Neural progenitor cell (in vitro differentiated cells): Measurements from ENCODE around the gene TMEM131L. TPM values are rescaled to one million over a fixed set of nuclear protein-coding genes. Genes with fewer than 3 reads are reported as not detected.

Experiments
- DNase-seq: peaks from one replicate; pipeline ENCODE4 v3.0.0-alpha.2; 2016; ENCODE audit warnings: low spot score
- H2AFZ ChIP-seq: fragments of 200-600 bp; sonication (generic); replicated peaks from 2 replicates; pipeline ENCODE4 v1.6.1; 2016; ENCODE audit warnings: antibody characterized with exemption
- H3F3A ChIP-seq: fragments of 200-600 bp; sonication (generic); 2 replicates; pipeline ENCODE4 v1.6.1; 2016; ENCODE audit warnings: antibody characterized with exemption, low read depth
- H3K27ac ChIP-seq: fragments of 200-600 bp; sonication (generic); 2 replicates; pipeline ENCODE4 v1.5.1; 2016; ENCODE audit warnings: mild to moderate bottlenecking
- H3K27me3 ChIP-seq: fragments of 200-600 bp; sonication (generic); 2 replicates; pipeline ENCODE4 v1.6.1; 2016; ENCODE audit warnings: mild to moderate bottlenecking, moderate library complexity
- H3K36me3 ChIP-seq: fragments of 200-600 bp; sonication (generic); 2 replicates; pipeline ENCODE4 v1.5.1; 2016
- H3K4me1 ChIP-seq: fragments of 200-600 bp; sonication (generic); 2 replicates; pipeline ENCODE4 v1.6.1; 2016; ENCODE audit warnings: mixed run types
- H3K4me2 ChIP-seq: fragments of 200-600 bp; sonication (generic); 2 replicates; pipeline ENCODE4 v1.6.1; 2016
- H3K4me3 ChIP-seq: fragments of 200-600 bp; sonication (generic); 2 replicates; pipeline ENCODE4 v1.5.1; 2016
- H3K79me2 ChIP-seq: fragments of 200-600 bp; sonication (generic); 2 replicates; pipeline ENCODE4 v1.6.1; 2016; ENCODE audit warnings: low read depth
- H3K9ac ChIP-seq: fragments of 200-600 bp; sonication (generic); 2 replicates; pipeline ENCODE4 v1.6.1; 2016
- H3K9me3 ChIP-seq: fragments of 200-600 bp; sonication (generic); 2 replicates; pipeline ENCODE4 v1.5.1; 2016; ENCODE audit warnings: low read depth
- H4K20me1 ChIP-seq: fragments of 200-600 bp; sonication (generic); 2 replicates; pipeline ENCODE4 v1.6.1; 2016; ENCODE audit warnings: low read depth
- H3K27ac Mint-ChIP-seq: 3 replicates; pipeline ENCODE4 v1.8.0; 2021; ENCODE audit warnings: mixed read lengths
- H3K27me3 Mint-ChIP-seq: 2 replicates; pipeline ENCODE4 v1.8.0; 2022; ENCODE audit warnings: low read depth, mild to moderate bottlenecking, inconsistent platforms, moderate library complexity, mixed read lengths; ENCODE audit not compliant: insufficient read depth
- H3K36me3 Mint-ChIP-seq: 3 replicates; pipeline ENCODE4 v1.8.0; 2021; ENCODE audit warnings: mixed read lengths
- H3K4me1 Mint-ChIP-seq: 3 replicates; pipeline ENCODE4 v1.8.0; 2021; ENCODE audit warnings: mixed read lengths
- H3K4me3 Mint-ChIP-seq: 3 replicates; pipeline ENCODE4 v1.8.0; 2021; ENCODE audit warnings: mild to moderate bottlenecking, moderate library complexity, mixed read lengths
- H3K9me3 Mint-ChIP-seq: 3 replicates; pipeline ENCODE4 v1.8.0; 2020; ENCODE audit warnings: mixed read lengths
- CTCF ChIP-seq: fragments of 200-600 bp; sonication (generic); IDR thresholded peaks from 2 replicates; pipeline ENCODE4 v1.5.1; 2017; ENCODE audit warnings: antibody characterized with exemption, mild to moderate bottlenecking
- EZH2 ChIP-seq: fragments of 200-600 bp; sonication (generic); IDR thresholded peaks from 2 replicates; pipeline ENCODE4 v1.6.1; 2017; ENCODE audit warnings: antibody characterized with exemption, mild to moderate bottlenecking, moderate library complexity
- EZH2phosphoT487 ChIP-seq: fragments of 200-600 bp; sonication (generic); IDR thresholded peaks from 2 replicates; pipeline ENCODE4 v1.6.1; 2017; ENCODE audit warnings: antibody characterized with exemption
- total RNA-seq: library from RNA; depleted of rRNA; stranded (reverse); fragments of >200 nt; gene quantifications from 2 replicates; pipeline ENCODE4 v1.2.3, GENCODE V29; 2015; ENCODE audit warnings: low replicate concordance

Gene TMEM131L
- total RNA-seq, 1 donor from 2014 or later: 14.8 TPM

- TF ChIP-seq EZH2phosphoT487 (no peak), EZH2 (no peak)
- H3K9ac ChIP-seq: no peak overlapping the region
- H3K79me2 ChIP-seq: no peaks in the 10 kb centered on the region
- Mint-ChIP-seq H3K36me3 (peaks cover 25% of the 10 kb centered on the region), H3K9me3 (no peaks in the 10 kb centered on the region), H3K4me3 (no peak overlapping the region), H3K27me3 (no peaks in the 10 kb centered on the region), H3K27ac (peak overlapping the region; percentile 0), H3K4me1 (peaks cover 17% of the 10 kb centered on the region)
- no peak overlapping the region for H3K27ac ChIP-seq
- H3K9me3 ChIP-seq: no peaks in the 10 kb centered on the region
- peak overlapping the region; percentile 39 for H3K4me2 ChIP-seq
- H3K27me3 ChIP-seq: no peaks in the 10 kb centered on the region
- peaks cover 23% of the 10 kb centered on the region for H3K4me1 ChIP-seq
- no peak overlapping the region for H2AFZ ChIP-seq
- H3K36me3 ChIP-seq: no peaks in the 10 kb centered on the region
- H3K4me3 ChIP-seq: no peak overlapping the region
- peaks cover 14% of the 10 kb centered on the region for H3F3A ChIP-seq
- peak; percentile 16 for DNase-seq
- H4K20me1 ChIP-seq: peaks cover 2% of the 10 kb centered on the region
These were observed 152.7 kb downstream of the TMEM131L start for GRCh38 chr4:153618833-153619232.

- Histone ChIP-seq H3K27ac (no peak overlapping the region), H3K4me2 (peak overlapping the region; percentile 39), H3K9me3 (no peaks in the 10 kb centered on the region), H3F3A (peaks cover 14% of the 10 kb centered on the region), H2AFZ (no peak overlapping the region), H3K9ac (no peak overlapping the region), H3K4me1 (peaks cover 23% of the 10 kb centered on the region), H3K4me3 (no peak overlapping the region), H3K36me3 (no peaks in the 10 kb centered on the region), H3K79me2 (no peaks in the 10 kb centered on the region), H3K27me3 (no peaks in the 10 kb centered on the region), H4K20me1 (peaks cover 2% of the 10 kb centered on the region)
- peaks cover 22% of the 10 kb centered on the region for H3K36me3 Mint-ChIP-seq
- H3K4me1 Mint-ChIP-seq: peaks cover 17% of the 10 kb centered on the region
- H3K27me3 Mint-ChIP-seq: no peaks in the 10 kb centered on the region
- H3K9me3 Mint-ChIP-seq: no peaks in the 10 kb centered on the region
- peak; percentile 53 for DNase-seq
- no peak overlapping the region for H3K27ac Mint-ChIP-seq
- TF ChIP-seq EZH2 (no peak), CTCF (no peak), EZH2phosphoT487 (no peak)
- no peak overlapping the region for H3K4me3 Mint-ChIP-seq
These were observed 153.7 kb downstream of the TMEM131L start for GRCh38 chr4:153619811-153620210.

- H3K36me3 ChIP-seq: no peaks in the 10 kb centered on the region
- H3K79me2 ChIP-seq: no peaks in the 10 kb centered on the region
- Mint-ChIP-seq H3K36me3 (peaks cover 19% of the 10 kb centered on the region), H3K9me3 (no peaks in the 10 kb centered on the region), H3K4me1 (peaks cover 17% of the 10 kb centered on the region), H3K27me3 (no peaks in the 10 kb centered on the region), H3K4me3 (no peak overlapping the region), H3K27ac (no peak overlapping the region)
- no peak for DNase-seq
- peaks cover 23% of the 10 kb centered on the region for H3K4me1 ChIP-seq
- no peak overlapping the region for H3K4me2 ChIP-seq
- H3K27ac ChIP-seq: peak overlapping the region; percentile 5
- TF ChIP-seq EZH2: no peak
- TF ChIP-seq CTCF: no peak
- TF ChIP-seq EZH2phosphoT487: no peak
- no peaks in the 10 kb centered on the region for H3K27me3 ChIP-seq
- H3K9ac ChIP-seq: no peak overlapping the region
- no peak overlapping the region for H2AFZ ChIP-seq
- peaks cover 2% of the 10 kb centered on the region for H4K20me1 ChIP-seq
- no peaks in the 10 kb centered on the region for H3K9me3 ChIP-seq
- peaks cover 14% of the 10 kb centered on the region for H3F3A ChIP-seq
- H3K4me3 ChIP-seq: no peak overlapping the region
These were observed 154.2 kb downstream of the TMEM131L start for GRCh38 chr4:153620352-153620751.

GRCh38 chr4:153622093-153622492 is 155.9 kb downstream of the TMEM131L start:
- H3F3A ChIP-seq: peaks cover 14% of the 10 kb centered on the region
- H3K27me3 Mint-ChIP-seq: no peaks in the 10 kb centered on the region
- no peaks in the 10 kb centered on the region for H3K27me3 ChIP-seq
- H3K4me1 Mint-ChIP-seq: peaks cover 17% of the 10 kb centered on the region
- no peak for TF ChIP-seq EZH2
- TF ChIP-seq EZH2phosphoT487: no peak
- no peak for TF ChIP-seq CTCF
- no peaks in the 10 kb centered on the region for H3K36me3 ChIP-seq
- peaks cover 13% of the 10 kb centered on the region for H3K36me3 Mint-ChIP-seq
- H3K9me3 Mint-ChIP-seq: no peaks in the 10 kb centered on the region
- H3K4me2 ChIP-seq: no peak overlapping the region
- no peak overlapping the region for H3K27ac Mint-ChIP-seq
- no peak overlapping the region for H3K4me3 Mint-ChIP-seq
- no peak overlapping the region for H2AFZ ChIP-seq
- H4K20me1 ChIP-seq: peaks cover 2% of the 10 kb centered on the region
- H3K9me3 ChIP-seq: no peaks in the 10 kb centered on the region
- peaks cover 23% of the 10 kb centered on the region for H3K4me1 ChIP-seq
- DNase-seq: no peak
- no peak overlapping the region for H3K4me3 ChIP-seq
- H3K9ac ChIP-seq: no peak overlapping the region
- no peak overlapping the region for H3K27ac ChIP-seq
- H3K79me2 ChIP-seq: no peaks in the 10 kb centered on the region
